Sigmoid colon (tissue), 7 donors: ENCODE measurements around the gene ADM2. TPM values are rescaled to one million over a fixed set of nuclear protein-coding genes. Genes with fewer than 3 reads are reported as not detected.

Source experiments
- DNase-seq: peaks from one replicate; pipeline ENCODE4 v3.0.0-alpha.2; 2019
- H3K27ac ChIP-seq, 4 donors: fragments of 200-600 bp; sonication (generic); one replicate each; pipeline ENCODE4 v1.5.1; 2016 to 2019; ENCODE audit warnings: mild to moderate bottlenecking in 1 of 4
- H3K27me3 ChIP-seq, 3 donors: fragments of 200-600 bp; sonication (generic); one replicate each; pipeline ENCODE4 v1.5.1; 2019; ENCODE audit warnings: mild to moderate bottlenecking in 1 of 3
- H3K36me3 ChIP-seq, 4 donors: fragments of 200-600 bp; sonication (generic); one replicate each; pipeline ENCODE4 v1.5.1; 2016 to 2019
- H3K4me1 ChIP-seq, 4 donors: fragments of 200-600 bp; sonication (generic); one replicate each; pipeline ENCODE4 v1.5.1; 2017 to 2019
- H3K4me3 ChIP-seq, 4 donors: fragments of 200-600 bp; sonication (generic); one replicate each; pipeline ENCODE4 v1.5.1; 2017 to 2019; ENCODE audit warnings: mild to moderate bottlenecking in 2 of 4, moderate library complexity in 1 of 4
- H3K9me3 ChIP-seq, 4 donors: fragments of 200-600 bp in 3 of 4; sonication (generic) in 3 of 4; one replicate each; pipeline versions ENCODE4 v1.5.1 to v1.6.1; 2013 to 2019
- CTCF ChIP-seq, 4 experiments: fragments of 450-650 bp in 3 of 4; fragments of 200-600 bp in 1 of 4; IDR thresholded peaks; one replicate each; pipeline ENCODE4 v1.5.1; 2016 to 2019; ENCODE audit warnings: antibody characterized with exemption in 4 of 4, mild to moderate bottlenecking in 3 of 4, moderate library complexity in 2 of 4
- EP300 ChIP-seq, 4 donors: sonication (generic); formaldehyde crosslinking; IDR thresholded peaks; one replicate each; pipeline ENCODE4 v1.6.1; 2017; ENCODE audit warnings: antibody characterized with exemption in 4 of 4
- POLR2A ChIP-seq, 2 donors: fragments of 450-650 bp; IDR thresholded peaks; one replicate each; pipeline ENCODE4 v1.6.1; 2016; ENCODE audit warnings: antibody characterized with exemption in 2 of 2, mild to moderate bottlenecking in 2 of 2, moderate library complexity in 2 of 2
- POLR2AphosphoS5 ChIP-seq, 4 donors: sonication (generic); formaldehyde crosslinking; IDR thresholded peaks; one replicate each; pipeline ENCODE4 v1.6.1; 2017; ENCODE audit warnings: antibody characterized with exemption in 4 of 4
- WGBS, 2 donors: extraction: QIAGEN DNeasy Blood & Tissue Kit; methylation state at CpG; one replicate each; pipeline ENCODE4 v1.1.7; 2013; 5-methylcytosine and 5-hydroxymethylcytosine counted together
- intact Hi-C: fragments of 100-400 bp; cut with DNase I; formaldehyde crosslinking; loops from one replicate; pipeline ENCODE4 v1.15.1; 2023
- polyA plus RNA-seq, 3 donors: library from polyadenylated mRNA; stranded (reverse); fragments of 200-250 nt; gene quantifications; one replicate each; pipeline ENCODE4 v1.2.3, GENCODE V29; 2013
- total RNA-seq, 4 donors: library from RNA; depleted of rRNA; stranded (reverse); fragments of >200 nt; gene quantifications; one replicate each; pipeline ENCODE4 v1.1.0, GENCODE V29; 2016
- donor health status: healthy with polysubstance abuse.
- donor health status: Bipolar disorder and iron deficiency.
- donor health status: healthy.

The ADM2 gene
- total and polyA plus RNA-seq, 7 donors = 1.2 to 8.6 (median 3.2) TPM; not detected in 4

- no peak for DNase-seq
Observed at GRCh38 chr22:50467773-50468440, 13.4 kb upstream of the ADM2 start.

DNA sequence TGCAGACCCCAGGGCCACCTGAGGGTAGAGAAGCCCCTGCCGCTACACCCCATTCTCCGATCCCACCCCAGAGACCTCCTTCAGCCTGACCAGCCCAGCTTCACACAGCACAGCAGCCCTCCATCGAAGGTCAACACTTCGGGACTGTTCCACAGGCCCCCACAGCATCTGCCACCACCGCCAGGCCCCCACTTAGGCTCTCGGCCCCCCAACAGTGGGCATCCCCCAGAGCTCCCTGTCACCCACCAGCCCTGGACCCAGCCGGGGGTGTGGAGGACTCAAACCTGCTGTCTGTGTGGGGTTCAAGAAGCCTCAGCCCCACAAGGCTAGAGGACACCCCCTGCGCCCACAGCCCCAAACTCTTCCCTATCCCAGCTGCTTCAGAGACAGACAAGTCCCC is 12.7 kb upstream of the ADM2 start:
- TF ChIP-seq CTCF (IDR thresholded peaks at IDR 0.05) = no peak
- no peak for TF ChIP-seq POLR2AphosphoS5 (IDR thresholded peaks at IDR 0.05)
- no peak for TF ChIP-seq POLR2A (IDR thresholded peaks at IDR 0.05)
- no peak for TF ChIP-seq EP300 (IDR thresholded peaks at IDR 0.05)
- no peaks in the 10 kb centered on the region for H3K27me3 ChIP-seq
- peaks cover 0 to 49% (median 47%) of the 10 kb centered on the region in 4 donors for H3K4me1 ChIP-seq
- no peak overlapping the region for H3K4me3 ChIP-seq
- peaks cover 36 to 44% (median 42%) of the 10 kb centered on the region in 4 donors for H3K36me3 ChIP-seq
- no peak overlapping the region for H3K27ac ChIP-seq
- WGBS, 2 donors = 81 to 87% methylated on average over 8 of the region's 8 CpGs
- DNase-seq = no peak
- intact Hi-C loops = no loop called here
- H3K9me3 ChIP-seq = no peaks in the 10 kb centered on the region

More at GRCh38 chr22:50467773-50468440, 13.4 kb upstream of the ADM2 start:
- no peak for TF ChIP-seq POLR2AphosphoS5 (IDR thresholded peaks at IDR 0.05)
- no peak for TF ChIP-seq CTCF (IDR thresholded peaks at IDR 0.05)
- TF ChIP-seq POLR2A (IDR thresholded peaks at IDR 0.05) = no peak
- TF ChIP-seq EP300 (IDR thresholded peaks at IDR 0.05) = no peak
- 82 to 90% methylated on average over 22 of the region's 22 CpGs for WGBS, 2 donors
- Histone ChIP-seq H3K27me3 (no peaks in the 10 kb centered on the region), H3K36me3 (peaks cover 43 to 51% (median 49%) of the 10 kb centered on the region in 4 donors), H3K4me1 (peaks cover 0 to 42% (median 40%) of the 10 kb centered on the region in 4 donors), H3K27ac (no peak overlapping the region), H3K4me3 (no peak overlapping the region), H3K9me3 (no peaks in the 10 kb centered on the region)
- intact Hi-C loops = no loop called here

- peaks cover 0 to 54% (median 52%) of the 10 kb centered on the region in 4 donors for H3K4me1 ChIP-seq
- 10 to 17% methylated on average over 25 of the region's 25 CpGs for WGBS, 2 donors
- no peak overlapping the region for H3K4me3 ChIP-seq
- intact Hi-C loops = no loop called here
- no peaks in the 10 kb centered on the region for H3K27me3 ChIP-seq
- TF ChIP-seq POLR2A (IDR thresholded peaks at IDR 0.05) = no peak
- TF ChIP-seq POLR2AphosphoS5 (IDR thresholded peaks at IDR 0.05) = no peak
- TF ChIP-seq EP300 (IDR thresholded peaks at IDR 0.05) = no peak
- TF ChIP-seq CTCF (IDR thresholded peaks at IDR 0.05) = no peak
- peak; percentile 70 for DNase-seq
- no peaks in the 10 kb centered on the region for H3K9me3 ChIP-seq
- peaks cover 28 to 34% (median 32%) of the 10 kb centered on the region in 4 donors for H3K36me3 ChIP-seq
- H3K27ac ChIP-seq = no peak overlapping the region
Observed at GRCh38 chr22:50469377-50470305, 11.7 kb upstream of the ADM2 start.

GRCh38 chr22:50470491-50470890 is 10.9 kb upstream of the ADM2 start:
- intact Hi-C loops = no loop called here
- Histone ChIP-seq H3K9me3 (no peaks in the 10 kb centered on the region), H3K36me3 (peaks cover 19 to 25% (median 23%) of the 10 kb centered on the region in 4 donors), H3K27ac (no peak overlapping the region), H3K4me1 (peaks cover 0 to 59% (median 56%) of the 10 kb centered on the region in 4 donors), H3K4me3 (no peak overlapping the region), H3K27me3 (no peaks in the 10 kb centered on the region)
- TF ChIP-seq EP300 (IDR thresholded peaks at IDR 0.05) (no peak), CTCF (IDR thresholded peaks at IDR 0.05) (no peak), POLR2A (IDR thresholded peaks at IDR 0.05) (no peak), POLR2AphosphoS5 (IDR thresholded peaks at IDR 0.05) (no peak)
- WGBS, 2 donors = 11 to 24% methylated on average over 6 of the region's 6 CpGs
- DNase-seq = no peak
